GM10266 (cell line): ENCODE measurements around the gene ZDHHC14.

Experiments used
- DNase-seq: peaks from one replicate; pipeline ENCODE4 v3.0.0; 2012; ENCODE audit errors: extremely low spot score
- CTCF ChIP-seq: IDR thresholded peaks from 2 replicates; pipeline ENCODE4 v1.5.1; 2012; ENCODE audit warnings: mild to moderate bottlenecking, low read depth; ENCODE audit not compliant: control insufficient read depth, insufficient read depth; ENCODE audit errors: missing control alignments

Gene ZDHHC14

DNA sequence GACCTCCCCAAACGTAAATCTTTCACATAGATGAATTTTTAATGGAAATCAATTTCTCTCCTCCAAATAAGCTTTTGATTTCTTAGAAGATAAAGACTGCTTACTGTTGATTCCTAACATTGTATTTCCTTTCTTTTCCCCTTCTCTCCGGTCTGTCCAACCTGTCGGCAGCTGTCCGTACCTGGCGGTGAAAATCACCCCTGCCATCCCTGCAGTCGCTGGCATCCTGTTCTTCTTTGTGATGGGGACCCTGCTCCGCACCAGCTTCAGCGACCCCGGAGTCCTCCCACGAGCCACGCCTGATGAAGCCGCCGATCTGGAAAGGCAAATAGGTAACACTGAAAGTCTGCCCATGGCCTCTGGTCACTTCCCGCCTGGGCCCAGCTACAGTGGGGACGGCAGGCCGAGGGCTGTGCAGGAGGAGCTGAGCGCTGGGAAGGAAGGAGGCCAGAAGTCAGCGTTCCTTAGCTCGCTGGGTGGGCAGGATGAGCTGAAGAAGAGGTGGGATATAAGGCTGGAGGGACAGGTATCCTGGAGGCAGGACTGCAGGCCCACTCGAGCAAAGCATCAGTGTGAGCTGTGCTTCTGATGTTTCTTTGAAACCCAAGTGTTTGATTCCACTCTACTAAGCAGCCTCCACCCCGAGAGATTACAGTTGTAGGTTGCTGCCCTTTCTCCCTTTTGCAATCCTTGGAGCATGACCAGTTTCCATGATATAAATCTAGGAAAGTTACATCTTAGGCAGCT, 161.6 kb downstream of the ZDHHC14 start:
- DNase-seq = no peak
- TF ChIP-seq CTCF = no peak

DNA sequence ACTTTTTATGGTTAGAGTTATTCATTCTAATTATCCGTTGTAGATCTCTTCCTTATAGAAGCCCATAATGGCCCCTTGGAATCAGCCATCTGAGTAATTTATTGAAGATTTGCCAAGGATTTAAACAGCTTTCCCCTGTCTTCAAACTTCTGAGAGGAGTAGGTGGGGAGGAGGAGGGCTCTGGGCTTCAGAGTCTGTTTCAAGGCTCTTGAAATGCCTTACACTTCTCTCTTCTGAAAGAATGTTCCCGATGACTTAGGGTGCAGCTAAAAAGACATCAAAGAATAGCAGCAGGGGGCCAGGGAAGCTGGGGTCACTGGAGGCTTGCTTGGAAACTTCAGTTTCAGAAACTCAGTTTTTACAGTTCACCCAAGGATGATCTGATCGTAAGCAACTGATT, 165.3 kb downstream of the ZDHHC14 start:
- no peak for DNase-seq
- no peak for TF ChIP-seq CTCF

DNA sequence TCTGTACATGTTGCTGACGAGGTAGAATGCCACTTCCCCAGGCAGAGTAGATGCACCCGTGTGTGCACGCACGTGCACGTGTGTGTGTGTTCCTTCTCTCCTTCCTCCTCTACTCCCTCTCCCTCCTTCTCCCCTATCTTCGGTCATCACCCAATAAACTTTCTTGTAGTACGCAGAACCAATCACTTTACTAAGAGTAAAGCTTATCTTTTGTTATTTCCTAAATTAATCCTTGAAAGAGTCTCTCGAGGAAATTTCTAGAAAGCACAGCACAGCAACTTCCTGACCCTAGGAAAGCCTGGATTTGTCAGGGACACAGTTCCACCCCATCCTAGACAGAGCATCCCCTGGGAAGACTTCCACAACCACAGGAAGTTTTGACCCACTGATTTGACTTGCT, 166.1 kb downstream of the ZDHHC14 start:
- no peak for TF ChIP-seq CTCF
- DNase-seq = no peak

GRCh38 chr6:157548635-157549467, 167.9 kb downstream of the ZDHHC14 start:
- no peak for DNase-seq
- TF ChIP-seq CTCF = no peak

GRCh38 chr6:157549468-157549745, 168.4 kb downstream of the ZDHHC14 start:
- TF ChIP-seq CTCF = no peak
- no peak for DNase-seq

DNA sequence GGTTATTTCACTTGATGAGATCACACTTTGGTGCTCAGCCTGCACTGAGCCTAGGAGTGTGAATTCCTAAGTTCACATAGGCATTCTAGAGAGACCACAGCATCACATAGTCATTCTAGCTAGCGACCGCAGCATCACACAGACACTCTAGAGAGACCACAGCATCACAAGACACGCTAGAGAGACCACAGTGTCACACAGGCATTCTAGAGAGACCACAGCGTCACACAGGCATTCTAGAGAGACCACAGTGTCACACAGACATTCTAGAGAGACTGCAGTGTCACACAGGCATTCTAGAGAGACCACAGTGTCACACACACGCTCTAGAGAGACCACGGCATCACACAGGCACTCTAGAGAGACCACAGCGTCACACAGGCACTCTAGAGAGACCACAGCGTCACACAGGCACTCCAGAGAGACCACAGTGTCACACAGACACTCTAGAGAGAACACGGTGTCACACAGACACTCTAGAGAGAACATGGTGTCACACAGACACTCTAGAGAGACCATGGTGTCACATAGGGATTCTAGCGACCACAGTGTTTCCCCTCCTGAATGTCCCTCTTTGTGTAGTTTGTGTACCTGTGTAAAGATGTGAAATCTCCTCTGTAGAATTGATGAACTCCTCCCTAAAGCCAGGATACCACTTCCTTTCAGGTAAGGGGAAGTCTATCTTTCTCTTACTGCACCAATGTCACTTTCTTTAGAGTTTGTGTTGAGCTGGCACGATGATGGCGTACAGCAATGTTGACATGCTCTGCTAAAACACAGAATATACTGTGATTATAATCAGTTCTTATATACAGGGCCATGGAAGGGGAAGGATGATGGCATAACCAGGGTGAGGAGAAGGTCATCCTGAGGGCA, 169.4 kb downstream of the ZDHHC14 start:
- DNase-seq = no peak
- no peak for TF ChIP-seq CTCF
